Progenitor cell of endocrine pancreas (in vitro differentiated cells): ENCODE data around the gene ZNF362. TPM values are rescaled to one million over a fixed set of nuclear protein-coding genes. Genes with fewer than 3 reads are reported as not detected.

Experiments used
- DNase-seq: peaks from one replicate; pipeline ENCODE4 v3.0.0; 2021; ENCODE audit warnings: low spot score; ENCODE audit not compliant: unreplicated experiment
- H3K27ac Mint-ChIP-seq: 2 replicates; pipeline ENCODE4 v1.8.0; 2021; ENCODE audit warnings: mild to moderate bottlenecking, moderate library complexity, mixed read lengths
- H3K27me3 Mint-ChIP-seq: 2 replicates; pipeline ENCODE4 v1.8.0; 2021; ENCODE audit warnings: mixed read lengths
- H3K36me3 Mint-ChIP-seq: 2 replicates; pipeline ENCODE4 v1.8.0; 2022; ENCODE audit warnings: mixed read lengths; ENCODE audit not compliant: insufficient read depth
- H3K4me1 Mint-ChIP-seq: 2 replicates; pipeline ENCODE4 v1.8.0; 2021; ENCODE audit warnings: low read depth, mixed read lengths
- H3K4me3 Mint-ChIP-seq: 2 replicates; pipeline ENCODE4 v1.8.0; 2021; ENCODE audit warnings: low read depth, mild to moderate bottlenecking, moderate library complexity, mixed read lengths
- H3K9me3 Mint-ChIP-seq: 2 replicates; pipeline ENCODE4 v1.8.0; 2021; ENCODE audit warnings: low read depth, mixed read lengths
- total RNA-seq: library from RNA; stranded (reverse); gene quantifications from 2 replicates; pipeline ENCODE4 v1.2.1, GENCODE V29; 2021
- TF ChIP-seq, protein P1 (sequence below): fragments of 200-600 bp; sonication (generic); IDR thresholded peaks from one replicate; pipeline ENCODE4 v1.5.0; 2021; ENCODE audit warnings: antibody characterized with exemption, mild to moderate bottlenecking; ENCODE audit not compliant: unreplicated experiment

Gene ZNF362
- total RNA-seq, 1 donor from 2014 or later, result 79.3 TPM

DNA sequence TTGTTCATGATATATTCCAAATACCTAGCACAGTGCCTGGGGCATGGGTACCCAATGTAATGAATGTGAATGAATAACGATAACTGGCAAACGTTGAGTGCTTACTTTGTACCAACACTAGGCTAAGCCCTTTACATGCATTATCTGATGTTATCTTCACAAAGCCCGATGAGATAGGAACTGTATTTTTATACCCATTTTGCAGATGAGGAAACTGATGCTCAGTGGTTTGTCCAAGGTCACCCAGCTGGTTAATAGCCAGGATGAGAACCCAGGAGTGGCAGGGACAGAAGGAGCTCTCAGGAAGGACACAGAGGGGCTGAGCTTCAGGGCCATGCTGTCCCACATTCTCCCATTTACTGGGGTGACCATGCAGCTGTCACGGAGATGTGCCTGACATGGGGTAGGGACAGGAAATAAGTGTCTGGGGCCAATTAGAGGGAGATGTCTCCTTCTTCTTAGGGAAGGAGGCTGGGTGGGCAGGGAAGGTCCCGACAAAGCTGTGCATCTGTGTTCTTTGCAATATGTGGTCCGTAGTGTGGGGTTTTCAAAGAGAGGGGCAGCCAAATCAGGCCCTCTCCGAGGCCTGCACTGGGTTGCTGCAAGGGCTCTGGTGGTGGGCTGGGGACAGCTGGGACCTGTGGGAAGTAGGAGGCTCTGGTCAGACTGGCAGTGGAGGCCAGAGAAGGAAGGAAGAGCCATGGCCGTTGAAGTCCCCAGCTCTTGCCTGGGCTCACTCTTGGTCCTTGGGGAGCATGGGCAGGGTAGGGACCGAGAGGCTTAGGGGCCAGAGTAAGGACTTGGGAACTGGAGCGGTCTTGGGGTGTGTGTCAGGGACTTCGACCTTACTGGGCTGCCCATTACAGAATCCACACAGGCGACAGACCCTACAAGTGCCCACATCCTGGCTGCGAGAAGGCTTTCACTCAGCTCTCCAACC is 38.0 kb downstream of the ZNF362 start:
- TF ChIP-seq, protein P1, sequence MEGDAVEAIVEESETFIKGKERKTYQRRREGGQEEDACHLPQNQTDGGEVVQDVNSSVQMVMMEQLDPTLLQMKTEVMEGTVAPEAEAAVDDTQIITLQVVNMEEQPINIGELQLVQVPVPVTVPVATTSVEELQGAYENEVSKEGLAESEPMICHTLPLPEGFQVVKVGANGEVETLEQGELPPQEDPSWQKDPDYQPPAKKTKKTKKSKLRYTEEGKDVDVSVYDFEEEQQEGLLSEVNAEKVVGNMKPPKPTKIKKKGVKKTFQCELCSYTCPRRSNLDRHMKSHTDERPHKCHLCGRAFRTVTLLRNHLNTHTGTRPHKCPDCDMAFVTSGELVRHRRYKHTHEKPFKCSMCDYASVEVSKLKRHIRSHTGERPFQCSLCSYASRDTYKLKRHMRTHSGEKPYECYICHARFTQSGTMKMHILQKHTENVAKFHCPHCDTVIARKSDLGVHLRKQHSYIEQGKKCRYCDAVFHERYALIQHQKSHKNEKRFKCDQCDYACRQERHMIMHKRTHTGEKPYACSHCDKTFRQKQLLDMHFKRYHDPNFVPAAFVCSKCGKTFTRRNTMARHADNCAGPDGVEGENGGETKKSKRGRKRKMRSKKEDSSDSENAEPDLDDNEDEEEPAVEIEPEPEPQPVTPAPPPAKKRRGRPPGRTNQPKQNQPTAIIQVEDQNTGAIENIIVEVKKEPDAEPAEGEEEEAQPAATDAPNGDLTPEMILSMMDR, result no peak
- Mint-ChIP-seq H3K27me3 (no peaks in the 10 kb centered on the region), H3K4me3 (no peak overlapping the region), H3K27ac (no peak overlapping the region), H3K4me1 (no peaks in the 10 kb centered on the region), H3K36me3 (peaks cover 39% of the 10 kb centered on the region), H3K9me3 (no peaks in the 10 kb centered on the region)
- no peak for DNase-seq

DNA sequence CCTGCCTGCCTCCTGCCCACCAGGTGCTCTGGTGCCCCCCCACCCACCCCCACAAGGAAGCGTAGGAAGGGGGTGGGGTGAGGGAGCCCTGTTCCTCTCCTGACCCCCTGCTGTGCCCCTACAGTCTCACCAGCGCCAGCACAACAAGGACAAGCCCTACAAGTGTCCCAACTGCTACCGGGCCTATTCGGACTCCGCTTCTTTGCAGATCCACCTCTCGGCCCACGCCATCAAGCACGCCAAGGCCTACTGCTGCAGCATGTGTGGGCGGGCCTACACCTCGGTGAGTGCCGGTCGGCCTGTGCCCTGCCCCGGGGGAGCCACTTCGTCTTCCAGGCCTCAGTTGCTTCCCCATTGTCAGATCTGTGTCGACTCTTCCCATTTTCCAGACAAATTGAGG is 38.7 kb downstream of the ZNF362 start:
- peak overlapping the region; percentile 86 for H3K27ac Mint-ChIP-seq
- TF ChIP-seq, protein P1, result no peak
- H3K27me3 Mint-ChIP-seq, result no peaks in the 10 kb centered on the region
- DNase-seq, result no peak
- H3K9me3 Mint-ChIP-seq, result no peaks in the 10 kb centered on the region
- H3K4me3 Mint-ChIP-seq, result no peak overlapping the region
- peaks cover 34% of the 10 kb centered on the region for H3K36me3 Mint-ChIP-seq
- H3K4me1 Mint-ChIP-seq, result no peaks in the 10 kb centered on the region

DNA sequence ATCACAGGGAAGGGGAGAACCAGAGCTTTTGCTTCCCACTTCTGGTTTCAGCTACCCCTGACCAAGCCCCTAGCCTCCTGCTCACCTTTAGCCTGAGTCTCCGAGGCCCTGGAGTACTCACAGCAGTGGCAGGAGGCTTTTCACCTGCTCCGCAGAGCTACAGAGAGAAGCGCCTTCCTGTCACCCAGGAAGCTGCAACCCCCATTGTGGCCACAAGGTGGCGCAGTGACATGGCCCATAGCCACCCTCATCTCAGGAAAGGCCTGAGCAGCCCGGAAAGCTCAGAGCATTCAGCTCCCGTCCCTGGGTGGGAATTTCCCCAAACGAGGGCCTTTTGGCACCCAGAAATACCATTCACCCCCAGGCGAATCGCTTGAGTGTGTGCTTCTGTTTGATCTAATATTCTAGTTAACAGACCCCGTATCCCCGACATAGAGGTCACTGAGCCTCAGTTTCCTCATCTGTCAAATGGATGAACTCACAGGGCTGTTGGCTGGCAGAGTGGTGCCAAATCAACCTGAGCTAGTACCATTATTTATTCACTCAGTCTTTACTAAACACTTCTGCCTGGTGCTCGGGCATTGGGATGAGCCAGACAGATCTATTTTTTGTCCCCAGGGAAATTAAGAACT is 39.3 kb downstream of the ZNF362 start:
- H3K4me1 Mint-ChIP-seq, result no peaks in the 10 kb centered on the region
- peaks cover 36% of the 10 kb centered on the region for H3K36me3 Mint-ChIP-seq
- peak; percentile 89 for DNase-seq
- H3K27me3 Mint-ChIP-seq, result no peaks in the 10 kb centered on the region
- no peak overlapping the region for H3K4me3 Mint-ChIP-seq
- TF ChIP-seq, protein P1, result peak; percentile 96
- peak overlapping the region; percentile 86 for H3K27ac Mint-ChIP-seq
- no peaks in the 10 kb centered on the region for H3K9me3 Mint-ChIP-seq

DNA sequence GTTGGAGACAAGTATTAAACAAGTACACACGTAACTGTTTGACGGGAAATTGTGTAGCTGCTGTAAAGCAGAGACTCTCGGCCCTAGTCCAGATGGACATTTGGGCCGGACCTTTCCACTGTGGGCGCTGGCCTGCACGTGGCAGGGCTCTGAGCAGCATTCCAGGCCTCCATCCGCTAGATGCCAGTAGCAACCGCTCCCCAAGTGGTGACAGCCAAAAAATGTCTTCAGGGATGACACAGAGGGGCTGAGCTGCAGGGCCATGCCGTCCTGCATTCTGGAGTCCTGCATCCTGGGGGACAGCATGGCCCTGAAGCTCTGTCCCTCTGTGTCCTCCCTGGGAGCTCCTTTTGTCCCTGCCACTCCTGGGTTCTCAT is 39.8 kb downstream of the ZNF362 start:
- H3K4me3 Mint-ChIP-seq, result no peak overlapping the region
- H3K9me3 Mint-ChIP-seq, result no peaks in the 10 kb centered on the region
- TF ChIP-seq, protein P1, result no peak
- H3K27me3 Mint-ChIP-seq, result no peaks in the 10 kb centered on the region
- H3K36me3 Mint-ChIP-seq, result peaks cover 34% of the 10 kb centered on the region
- DNase-seq, result no peak
- no peaks in the 10 kb centered on the region for H3K4me1 Mint-ChIP-seq
- H3K27ac Mint-ChIP-seq, result no peak overlapping the region

DNA sequence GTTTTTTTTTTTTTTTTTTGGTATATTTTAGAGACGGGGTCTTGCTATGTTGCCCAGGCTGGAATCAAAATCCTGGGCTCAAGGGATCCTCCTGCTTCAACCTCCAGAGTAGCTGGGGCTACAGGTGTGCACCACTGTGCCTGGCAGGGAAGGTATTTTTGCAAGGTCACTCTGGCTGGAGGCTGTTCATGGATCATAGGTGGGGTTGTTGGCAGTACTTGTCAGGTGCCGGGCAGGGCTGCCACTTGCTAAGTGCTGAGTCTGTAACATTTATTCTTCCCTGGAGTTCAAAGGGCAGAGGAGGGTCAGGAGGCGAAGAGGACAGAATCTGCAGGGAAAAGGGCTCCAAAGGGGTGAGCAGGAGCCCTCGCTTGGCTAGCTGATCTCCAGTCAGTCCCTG is 40.5 kb downstream of the ZNF362 start:
- peaks cover 37% of the 10 kb centered on the region for H3K36me3 Mint-ChIP-seq

More for the DNA sequence above, 40.5 kb downstream of the ZNF362 start:
- no peak for DNase-seq
- H3K4me1 Mint-ChIP-seq, result no peaks in the 10 kb centered on the region
- no peak overlapping the region for H3K4me3 Mint-ChIP-seq
- no peaks in the 10 kb centered on the region for H3K27me3 Mint-ChIP-seq
- TF ChIP-seq, protein P1, result no peak
- no peaks in the 10 kb centered on the region for H3K9me3 Mint-ChIP-seq
- H3K27ac Mint-ChIP-seq, result peak overlapping the region; percentile 67
